HL-60 (cell line): Measurements from ENCODE around the gene PFDN2.

Experiments
- DNase-seq, 2 experiments: peaks; one replicate each; pipeline ENCODE4 v3.0.0-alpha.2; 2010 to 2020; ENCODE audit warnings: low read depth in 1 of 2, low spot score in 1 of 2
- H3K27ac ChIP-seq: fragments of 250-450 bp; sonication (Bioruptor Pico); replicated peaks from 2 replicates; pipeline ENCODE4 v1.5.1; 2020; ENCODE audit warnings: mild to moderate bottlenecking, moderate library complexity
- H3K27me3 ChIP-seq: fragments of 250-450 bp; sonication (Bioruptor Pico); 2 replicates; pipeline ENCODE4 v1.5.1; 2021; ENCODE audit warnings: mild to moderate bottlenecking, moderate library complexity; ENCODE audit not compliant: insufficient read depth, poor library complexity, severe bottlenecking
- H3K4me3 ChIP-seq: replicated peaks from 2 replicates; pipeline ENCODE4 v1.5.1; 2011; ENCODE audit warnings: mild to moderate bottlenecking, control low read depth, low read length; ENCODE audit not compliant: insufficient read depth
- GABPA ChIP-seq: IDR thresholded peaks from 2 replicates; pipeline ENCODE4 v1.6.1; 2012; ENCODE audit warnings: low read depth
- POLR2AphosphoS5 ChIP-seq: IDR thresholded peaks from 2 replicates; pipeline ENCODE4 v1.6.1; 2012; ENCODE audit warnings: low read depth
- SPI1 ChIP-seq: IDR thresholded peaks from 2 replicates; pipeline ENCODE4 v1.6.1; 2012; ENCODE audit warnings: low read depth, mild to moderate bottlenecking, borderline replicate concordance
- long read RNA-seq: library from polyadenylated mRNA; unstranded; transcript quantifications from one replicate; pipeline ENCODE4 v2.0.0, GENCODE V29; 2020
- TF ChIP-seq, protein P1 (sequence below): IDR thresholded peaks from 2 replicates; pipeline ENCODE4 v1.6.1; 2012; ENCODE audit warnings: low read depth; ENCODE audit not compliant: insufficient replicate concordance
- TF ChIP-seq, protein P2 (sequence below): IDR thresholded peaks from one replicate; pipeline ENCODE4 v1.5.1; 2011; ENCODE audit warnings: low read length, control low read depth, inconsistent platforms; ENCODE audit not compliant: insufficient read depth

The PFDN2 gene, protein sequence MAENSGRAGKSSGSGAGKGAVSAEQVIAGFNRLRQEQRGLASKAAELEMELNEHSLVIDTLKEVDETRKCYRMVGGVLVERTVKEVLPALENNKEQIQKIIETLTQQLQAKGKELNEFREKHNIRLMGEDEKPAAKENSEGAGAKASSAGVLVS
- long read RNA-seq, transcript PFDN2-201 (4 exons, 677 nt) = major isoform, 24 of 25 reads
- long read RNA-seq, partial matches to known transcripts = 0 of 25 reads
- long read RNA-seq, other reads (novel, unspliced or antisense) = 0 of 25 reads

DNA sequence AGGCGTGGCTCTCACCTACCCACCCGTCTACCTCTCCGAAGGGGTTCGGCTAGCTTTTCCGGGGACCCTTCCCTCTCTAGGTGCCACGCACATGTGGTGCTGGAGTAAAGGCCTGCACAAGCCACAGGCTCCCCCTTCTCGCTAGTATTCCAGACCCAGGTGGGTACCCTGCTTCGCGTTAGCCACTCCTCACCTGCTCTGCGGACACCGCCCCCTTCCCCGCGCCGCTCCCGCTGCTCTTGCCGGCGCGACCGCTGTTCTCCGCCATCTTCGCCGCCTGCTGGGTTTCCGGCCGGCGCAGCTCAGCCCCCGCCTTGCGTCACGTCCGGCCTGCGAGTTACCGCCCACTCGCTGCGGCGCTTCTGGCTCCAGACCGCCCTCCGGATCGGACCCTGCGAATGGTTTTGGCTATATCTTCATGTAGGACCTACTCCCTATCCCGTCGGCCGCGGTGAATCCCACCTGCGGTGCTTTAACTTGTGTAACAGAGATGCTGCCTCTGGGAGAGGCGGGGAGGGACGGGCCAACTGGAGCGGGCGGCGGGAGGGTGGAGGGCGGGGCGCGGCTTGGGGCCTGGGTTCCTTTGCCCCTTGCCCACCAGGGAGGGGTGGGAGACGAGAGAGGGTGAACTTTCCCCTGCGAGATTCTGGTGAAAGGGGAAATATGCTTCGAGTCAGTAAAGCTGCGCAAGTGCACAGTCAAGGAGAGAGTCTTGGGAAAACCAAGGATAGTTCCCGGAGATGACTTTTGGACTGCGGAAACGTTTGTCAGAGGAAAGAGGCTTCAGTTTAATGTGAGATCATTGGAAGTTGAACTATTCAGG lies at the start of gene PFDN2, which contains the start of gene NIT1:
TSS of gene PFDN2 (minus strand) at position 279 of the 823 bp plus-strand sequence. CDS start at position 268, 11 bp downstream.
TSS of gene NIT1 (plus strand) at position 347 of the 823 bp plus-strand sequence. CDS start at position 419, 72 bp downstream.
- peak within 1 kb of the TSS; percentile 84 for H3K27ac ChIP-seq
- no peaks in the 10 kb centered on the region for H3K27me3 ChIP-seq
- peak within 1 kb of the TSS; percentile 98 for H3K4me3 ChIP-seq
- TF ChIP-seq POLR2AphosphoS5 (peak; percentile 91), GABPA (peak; percentile 84), SPI1 (no peak)
- TF ChIP-seq, protein P1, sequence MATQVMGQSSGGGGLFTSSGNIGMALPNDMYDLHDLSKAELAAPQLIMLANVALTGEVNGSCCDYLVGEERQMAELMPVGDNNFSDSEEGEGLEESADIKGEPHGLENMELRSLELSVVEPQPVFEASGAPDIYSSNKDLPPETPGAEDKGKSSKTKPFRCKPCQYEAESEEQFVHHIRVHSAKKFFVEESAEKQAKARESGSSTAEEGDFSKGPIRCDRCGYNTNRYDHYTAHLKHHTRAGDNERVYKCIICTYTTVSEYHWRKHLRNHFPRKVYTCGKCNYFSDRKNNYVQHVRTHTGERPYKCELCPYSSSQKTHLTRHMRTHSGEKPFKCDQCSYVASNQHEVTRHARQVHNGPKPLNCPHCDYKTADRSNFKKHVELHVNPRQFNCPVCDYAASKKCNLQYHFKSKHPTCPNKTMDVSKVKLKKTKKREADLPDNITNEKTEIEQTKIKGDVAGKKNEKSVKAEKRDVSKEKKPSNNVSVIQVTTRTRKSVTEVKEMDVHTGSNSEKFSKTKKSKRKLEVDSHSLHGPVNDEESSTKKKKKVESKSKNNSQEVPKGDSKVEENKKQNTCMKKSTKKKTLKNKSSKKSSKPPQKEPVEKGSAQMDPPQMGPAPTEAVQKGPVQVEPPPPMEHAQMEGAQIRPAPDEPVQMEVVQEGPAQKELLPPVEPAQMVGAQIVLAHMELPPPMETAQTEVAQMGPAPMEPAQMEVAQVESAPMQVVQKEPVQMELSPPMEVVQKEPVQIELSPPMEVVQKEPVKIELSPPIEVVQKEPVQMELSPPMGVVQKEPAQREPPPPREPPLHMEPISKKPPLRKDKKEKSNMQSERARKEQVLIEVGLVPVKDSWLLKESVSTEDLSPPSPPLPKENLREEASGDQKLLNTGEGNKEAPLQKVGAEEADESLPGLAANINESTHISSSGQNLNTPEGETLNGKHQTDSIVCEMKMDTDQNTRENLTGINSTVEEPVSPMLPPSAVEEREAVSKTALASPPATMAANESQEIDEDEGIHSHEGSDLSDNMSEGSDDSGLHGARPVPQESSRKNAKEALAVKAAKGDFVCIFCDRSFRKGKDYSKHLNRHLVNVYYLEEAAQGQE = peak; percentile 67
- TF ChIP-seq, protein P2, sequence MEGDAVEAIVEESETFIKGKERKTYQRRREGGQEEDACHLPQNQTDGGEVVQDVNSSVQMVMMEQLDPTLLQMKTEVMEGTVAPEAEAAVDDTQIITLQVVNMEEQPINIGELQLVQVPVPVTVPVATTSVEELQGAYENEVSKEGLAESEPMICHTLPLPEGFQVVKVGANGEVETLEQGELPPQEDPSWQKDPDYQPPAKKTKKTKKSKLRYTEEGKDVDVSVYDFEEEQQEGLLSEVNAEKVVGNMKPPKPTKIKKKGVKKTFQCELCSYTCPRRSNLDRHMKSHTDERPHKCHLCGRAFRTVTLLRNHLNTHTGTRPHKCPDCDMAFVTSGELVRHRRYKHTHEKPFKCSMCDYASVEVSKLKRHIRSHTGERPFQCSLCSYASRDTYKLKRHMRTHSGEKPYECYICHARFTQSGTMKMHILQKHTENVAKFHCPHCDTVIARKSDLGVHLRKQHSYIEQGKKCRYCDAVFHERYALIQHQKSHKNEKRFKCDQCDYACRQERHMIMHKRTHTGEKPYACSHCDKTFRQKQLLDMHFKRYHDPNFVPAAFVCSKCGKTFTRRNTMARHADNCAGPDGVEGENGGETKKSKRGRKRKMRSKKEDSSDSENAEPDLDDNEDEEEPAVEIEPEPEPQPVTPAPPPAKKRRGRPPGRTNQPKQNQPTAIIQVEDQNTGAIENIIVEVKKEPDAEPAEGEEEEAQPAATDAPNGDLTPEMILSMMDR = no peak
- DNase-seq = peak; percentile 83 to 85

DNA sequence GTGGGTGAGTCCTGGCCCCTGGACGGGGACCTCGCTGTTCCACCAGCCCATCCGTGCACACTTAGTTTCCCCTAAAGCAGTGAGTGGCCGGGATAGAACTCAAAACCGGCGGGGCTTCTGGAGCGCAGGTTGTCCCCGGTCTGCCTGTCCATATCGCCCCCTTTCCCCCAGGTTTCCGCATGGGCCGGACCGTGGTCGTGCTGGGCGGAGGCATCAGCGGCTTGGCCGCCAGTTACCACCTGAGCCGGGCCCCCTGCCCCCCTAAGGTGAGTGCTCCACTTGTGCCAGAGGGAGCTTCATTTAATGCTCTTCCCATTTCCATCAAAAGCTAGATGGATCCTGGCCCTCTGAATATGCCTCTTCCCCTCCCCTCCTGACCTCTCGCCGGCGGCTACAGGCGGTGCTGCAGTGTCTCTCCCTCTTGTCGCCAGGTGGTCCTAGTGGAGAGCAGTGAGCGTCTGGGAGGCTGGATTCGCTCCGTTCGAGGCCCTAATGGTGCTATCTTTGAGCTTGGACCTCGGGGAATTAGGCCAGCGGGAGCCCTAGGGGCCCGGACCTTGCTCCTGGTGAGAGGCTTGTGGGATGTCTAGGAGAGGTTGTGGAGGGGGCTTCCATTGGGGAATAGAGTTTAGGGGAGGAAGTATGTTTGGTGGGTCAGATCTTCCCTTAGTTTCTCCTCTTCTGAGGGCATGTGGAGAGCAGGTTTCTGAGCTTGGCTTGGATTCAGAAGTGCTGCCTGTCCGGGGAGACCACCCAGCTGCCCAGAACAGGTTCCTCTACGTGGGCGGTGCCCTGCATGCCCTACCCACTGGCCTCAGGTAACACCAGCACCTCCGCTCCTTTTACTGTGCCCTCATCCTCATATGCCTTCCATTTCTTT lies 49.1 kb upstream of the PFDN2 start:
- Histone ChIP-seq H3K27ac (peak overlapping the region; percentile 88), H3K4me3 (peak overlapping the region; percentile 77), H3K27me3 (no peaks in the 10 kb centered on the region)
- DNase-seq = peak in 1 of 2 experiments; percentile 15
- TF ChIP-seq POLR2AphosphoS5 (no peak), SPI1 (no peak), GABPA (no peak)
- TF ChIP-seq, protein P2 = no peak
- TF ChIP-seq, protein P1 = no peak

DNA sequence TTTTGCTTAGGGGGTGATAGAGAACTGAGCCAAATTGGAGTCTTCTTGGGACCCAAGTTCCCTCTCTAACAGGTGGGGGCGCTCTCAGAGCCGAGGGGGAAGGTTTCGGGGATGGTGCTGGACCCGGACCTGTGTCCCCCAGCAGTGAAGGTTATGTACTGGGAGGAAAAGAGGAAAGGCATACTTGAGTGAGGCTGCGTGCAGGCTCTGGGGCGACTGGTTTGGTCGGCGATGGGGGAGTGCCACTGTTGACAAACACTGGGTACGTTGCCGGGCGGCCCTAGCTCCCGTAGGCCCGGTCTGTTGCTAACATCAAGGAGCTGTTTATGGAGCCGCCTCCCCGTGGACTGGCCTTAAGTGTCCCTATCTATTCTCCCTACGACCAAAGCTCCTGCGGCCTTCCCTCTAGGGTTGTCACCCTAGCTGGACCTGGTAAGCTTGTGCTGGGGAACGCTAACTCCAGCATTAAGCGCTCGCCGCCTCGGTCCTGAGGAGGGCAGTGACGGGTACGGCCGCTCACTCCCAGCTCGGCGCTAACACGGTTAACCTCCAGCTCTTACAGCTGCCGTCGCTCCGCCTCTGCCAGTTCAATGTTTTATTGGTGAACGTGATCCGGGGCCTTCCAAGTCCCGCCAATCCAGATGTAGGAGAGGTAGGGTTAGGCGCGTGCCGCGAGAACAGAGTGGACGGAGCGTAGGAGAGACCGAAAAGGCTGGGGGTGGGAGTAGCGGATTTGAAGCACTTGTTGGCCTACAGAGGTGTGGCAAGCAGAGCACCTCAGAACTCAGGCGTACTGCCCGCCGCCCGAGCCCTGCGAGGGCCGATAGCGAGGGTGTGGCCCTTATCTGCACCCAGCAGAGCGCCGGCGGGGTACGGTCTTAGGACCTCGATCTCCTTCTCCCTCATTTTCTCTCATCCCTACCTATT lies 48.2 kb upstream of the PFDN2 start, which contains the start of gene PPOX:
TSS of gene PPOX (plus strand) at position 685 of the 927 bp plus-strand sequence. CDS start 422 bp downstream, outside the sequence.
- Histone ChIP-seq H3K27ac (peak within 1 kb of the TSS; percentile 88), H3K27me3 (no peaks in the 10 kb centered on the region), H3K4me3 (peak within 1 kb of the TSS; percentile 77)
- TF ChIP-seq, protein P1 = no peak
- TF ChIP-seq GABPA (no peak), SPI1 (peak; percentile 21; the same call in 1 of the 2 replicates), POLR2AphosphoS5 (peak; percentile 70)
- TF ChIP-seq, protein P2 = peak; percentile 22
- peak; percentile 89 to 99 for DNase-seq
